Osteocyte (in vitro differentiated cells): ENCODE results near the gene CCDC179. TPM values are rescaled to one million over a fixed set of nuclear protein-coding genes. Genes with fewer than 3 reads are reported as not detected.

Experiments used
- DNase-seq: peaks from one replicate; pipeline ENCODE4 v3.0.0; 2021; ENCODE audit warnings: mixed read lengths; ENCODE audit not compliant: unreplicated experiment; ENCODE audit errors: extremely low spot score
- H3K27ac Mint-ChIP-seq: one replicate; pipeline ENCODE4 v1.8.0; 2021; ENCODE audit warnings: mild to moderate bottlenecking, mixed read lengths; ENCODE audit not compliant: unreplicated experiment
- H3K27me3 Mint-ChIP-seq: one replicate; pipeline ENCODE4 v1.8.0; 2021; ENCODE audit warnings: mixed read lengths; ENCODE audit not compliant: unreplicated experiment
- H3K36me3 Mint-ChIP-seq: one replicate; pipeline ENCODE4 v1.8.0; 2021; ENCODE audit warnings: mixed read lengths; ENCODE audit not compliant: unreplicated experiment
- H3K4me1 Mint-ChIP-seq: one replicate; pipeline ENCODE4 v1.8.0; 2021; ENCODE audit warnings: mixed read lengths; ENCODE audit not compliant: unreplicated experiment
- H3K4me3 Mint-ChIP-seq: one replicate; pipeline ENCODE4 v1.8.0; 2021; ENCODE audit warnings: mild to moderate bottlenecking, moderate library complexity, mixed read lengths; ENCODE audit not compliant: unreplicated experiment
- H3K9me3 Mint-ChIP-seq: one replicate; pipeline ENCODE4 v1.8.0; 2021; ENCODE audit warnings: mixed read lengths; ENCODE audit not compliant: unreplicated experiment
- CTCF ChIP-seq: fragments of 200-600 bp; sonication (generic); IDR thresholded peaks from 2 replicates; pipeline ENCODE4 v1.5.0; 2021; ENCODE audit warnings: antibody characterized with exemption, mild to moderate bottlenecking, moderate library complexity
- total RNA-seq: library from RNA; stranded (reverse); gene quantifications from 2 replicates; pipeline ENCODE4 v1.2.1, GENCODE V29; 2021

Gene CCDC179
- total RNA-seq, 1 donor from 2014 or later: not detected

DNA sequence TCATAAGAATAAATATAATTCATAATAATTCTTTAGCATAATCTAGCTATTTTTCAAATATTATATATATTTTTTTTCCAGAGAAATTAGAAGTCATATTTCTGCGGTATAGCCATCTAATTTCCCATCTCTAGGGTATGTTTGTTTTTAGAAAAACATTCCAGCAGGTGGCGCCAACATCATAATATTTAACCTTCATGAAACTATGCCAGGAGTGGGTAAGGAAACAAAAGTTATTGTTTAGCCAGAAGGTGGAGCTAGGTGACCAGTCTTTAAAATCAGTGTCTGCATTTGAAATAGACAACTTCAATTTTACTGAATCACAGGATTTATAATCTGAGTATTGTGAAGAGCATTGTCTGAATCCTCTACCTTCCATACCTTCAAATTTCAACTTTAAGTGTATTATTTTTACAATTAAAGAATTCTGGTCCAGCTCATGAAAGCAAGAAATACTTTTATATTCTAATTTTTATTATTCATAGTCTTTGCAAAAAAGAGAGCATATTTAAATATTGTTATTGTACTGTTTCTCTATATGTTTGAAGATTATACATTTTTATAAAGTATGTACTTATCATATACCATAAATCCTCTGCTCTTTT, 15.7 kb upstream of the CCDC179 start:
- no peaks in the 10 kb centered on the region for H3K36me3 Mint-ChIP-seq
- peaks cover 17% of the 10 kb centered on the region for H3K4me1 Mint-ChIP-seq
- no peak overlapping the region for H3K27ac Mint-ChIP-seq
- TF ChIP-seq CTCF: peak; percentile 91
- H3K4me3 Mint-ChIP-seq: no peak overlapping the region
- no peaks in the 10 kb centered on the region for H3K27me3 Mint-ChIP-seq
- peak; percentile 86 for DNase-seq
- no peaks in the 10 kb centered on the region for H3K9me3 Mint-ChIP-seq

DNA sequence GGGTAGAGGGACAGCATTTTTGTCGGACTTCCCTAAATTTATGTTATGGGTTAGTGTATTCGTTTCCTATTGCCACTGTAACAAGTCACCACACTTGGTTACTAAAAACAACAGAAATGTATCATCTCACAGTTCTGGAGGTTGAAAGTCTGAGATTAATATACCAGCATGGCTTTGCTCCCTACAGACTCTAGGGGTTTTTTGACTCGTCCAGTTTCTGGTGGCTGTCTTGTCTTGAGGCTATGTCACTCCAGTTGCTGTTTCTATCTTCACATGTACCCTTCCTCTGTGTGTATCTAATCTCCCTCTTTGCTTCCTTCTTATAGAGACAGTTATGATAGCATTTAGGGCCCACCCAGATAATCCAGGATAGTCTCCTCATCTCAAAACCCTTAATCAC, 9.1 kb upstream of the CCDC179 start:
- no peak for TF ChIP-seq CTCF
- no peaks in the 10 kb centered on the region for H3K36me3 Mint-ChIP-seq

DNA sequence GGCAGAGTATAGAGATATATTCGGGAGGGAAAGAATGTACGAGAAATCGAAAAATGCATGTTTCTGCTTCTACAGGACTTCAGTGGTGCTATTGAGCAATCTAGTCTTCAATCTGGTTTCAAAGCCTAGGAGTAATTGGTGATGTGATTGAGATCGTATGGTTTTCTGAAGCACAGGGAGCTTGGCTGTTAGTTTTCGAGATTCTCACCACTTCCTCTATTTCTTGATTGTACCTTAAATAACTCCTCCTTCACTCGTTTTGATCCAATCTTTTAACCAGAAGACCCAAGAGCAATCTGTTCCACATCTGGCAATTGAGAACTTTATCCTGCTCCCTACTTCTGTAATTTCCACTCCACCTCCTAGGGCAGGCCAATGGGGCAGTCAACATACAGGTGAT, 518 bp downstream of the CCDC179 start:
- peaks cover 25% of the 10 kb centered on the region for H3K27me3 Mint-ChIP-seq
- H3K9me3 Mint-ChIP-seq: no peaks in the 10 kb centered on the region
- no peak overlapping the region for H3K27ac Mint-ChIP-seq
- DNase-seq: no peak
- no peaks in the 10 kb centered on the region for H3K36me3 Mint-ChIP-seq
- TF ChIP-seq CTCF: no peak
- H3K4me1 Mint-ChIP-seq: no peaks in the 10 kb centered on the region
- no peak overlapping the region for H3K4me3 Mint-ChIP-seq

More for the DNA sequence above, 9.1 kb upstream of the CCDC179 start:
- peaks cover 2% of the 10 kb centered on the region for H3K27me3 Mint-ChIP-seq
- no peaks in the 10 kb centered on the region for H3K4me1 Mint-ChIP-seq
- H3K27ac Mint-ChIP-seq: no peak overlapping the region
- DNase-seq: no peak
- no peaks in the 10 kb centered on the region for H3K9me3 Mint-ChIP-seq
- no peak overlapping the region for H3K4me3 Mint-ChIP-seq

GRCh38 chr11:22851477-22851876, 8.8 kb downstream of the CCDC179 start:
- Mint-ChIP-seq H3K9me3 (no peaks in the 10 kb centered on the region), H3K27me3 (peaks cover 38% of the 10 kb centered on the region), H3K27ac (no peak overlapping the region), H3K36me3 (no peaks in the 10 kb centered on the region), H3K4me1 (no peaks in the 10 kb centered on the region), H3K4me3 (no peak overlapping the region)
- TF ChIP-seq CTCF: no peak
- DNase-seq: no peak

DNA sequence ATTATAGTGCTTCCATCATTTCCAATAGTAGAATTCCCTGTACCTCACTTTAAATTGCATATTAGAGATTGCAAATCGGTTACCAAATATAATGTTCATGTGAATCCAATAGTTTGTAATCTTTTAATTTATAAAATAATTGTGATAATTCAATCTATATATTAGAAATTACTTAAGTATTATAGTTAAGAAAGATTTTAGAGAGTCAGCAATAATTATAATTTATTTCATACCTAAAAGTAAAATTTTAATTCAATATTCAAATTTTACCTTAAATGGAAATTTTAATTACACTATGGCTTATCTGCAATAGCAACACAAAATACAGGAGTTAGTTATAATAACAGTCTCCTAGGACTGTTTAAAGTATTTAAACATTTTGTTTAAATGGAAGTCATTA, 13.5 kb downstream of the CCDC179 start:
- Mint-ChIP-seq H3K9me3 (peaks cover 6% of the 10 kb centered on the region), H3K4me3 (no peak overlapping the region), H3K27me3 (peaks cover 12% of the 10 kb centered on the region), H3K36me3 (no peaks in the 10 kb centered on the region), H3K4me1 (peaks cover 3% of the 10 kb centered on the region), H3K27ac (no peak overlapping the region)
- no peak for DNase-seq
- TF ChIP-seq CTCF: no peak
